Keratinocyte (primary cell): Measurements from ENCODE around the gene MTCL1. TPM values are rescaled to one million over a fixed set of nuclear protein-coding genes. Genes with fewer than 3 reads are reported as not detected.

Experiments used
- DNase-seq: peaks from one replicate; pipeline ENCODE4 v3.0.0-alpha.2; 2011; ENCODE audit warnings: low read depth, missing footprints, low spot score
- FAIRE-seq: peaks from 2 replicates; lab custom pipeline; 2011; peaks lifted over from hg19 to GRCh38; lab: Jason Lieb, UNC
- H2AFZ ChIP-seq: 2 replicates; pipeline ENCODE4 v1.6.0; 2012; ENCODE audit warnings: low read length, control low read depth, inconsistent platforms; ENCODE audit not compliant: control insufficient read depth
- H3K27ac ChIP-seq: 2 replicates; pipeline ENCODE4 v1.5.1; 2011; ENCODE audit warnings: low read length; ENCODE audit not compliant: control insufficient read depth, insufficient read depth
- H3K27me3 ChIP-seq: 3 replicates; pipeline ENCODE4 v1.6.0; 2011; ENCODE audit warnings: low read length; ENCODE audit not compliant: control insufficient read depth, insufficient read depth; ENCODE audit errors: extremely low read depth
- H3K36me3 ChIP-seq, 2 experiments: 2 replicates in 1 of 2; 3 replicates in 1 of 2; pipeline ENCODE4 v1.5.1; 2011; ENCODE audit warnings: low read length in 2 of 2, mild to moderate bottlenecking in 1 of 2; ENCODE audit not compliant: control insufficient read depth in 2 of 2, insufficient read depth in 2 of 2; ENCODE audit errors: extremely low read depth in 1 of 2
- H3K4me1 ChIP-seq: 3 replicates; pipeline ENCODE4 v1.5.1; 2011; ENCODE audit warnings: low read length; ENCODE audit not compliant: control insufficient read depth, insufficient read depth; ENCODE audit errors: extremely low read depth
- H3K4me2 ChIP-seq: 3 replicates; pipeline ENCODE4 v1.6.0; 2011; ENCODE audit warnings: low read depth, low read length; ENCODE audit not compliant: control insufficient read depth, insufficient read depth; ENCODE audit errors: extremely low read depth
- H3K4me3 ChIP-seq, 3 experiments: fragments of 200-600 bp in 1 of 3; sonication (generic) in 1 of 3; 2 replicates in 2 of 3; 3 replicates in 1 of 3; pipeline ENCODE4 v1.5.1; 2011 to 2016; ENCODE audit warnings: low read length in 3 of 3, mild to moderate bottlenecking in 3 of 3, control low read depth in 2 of 3, inconsistent platforms in 1 of 3, low read depth in 1 of 3, mixed read lengths in 1 of 3, mixed run types in 1 of 3, moderate library complexity in 1 of 3; ENCODE audit not compliant: control insufficient read depth in 2 of 3, insufficient read depth in 2 of 3; ENCODE audit errors: extremely low read depth in 1 of 3
- H3K79me2 ChIP-seq: 2 replicates; pipeline ENCODE4 v1.6.0; 2012; ENCODE audit warnings: low read length; ENCODE audit not compliant: control insufficient read depth, insufficient read depth
- H3K9ac ChIP-seq: 3 replicates; pipeline ENCODE4 v1.6.0; 2011; ENCODE audit warnings: low read length; ENCODE audit not compliant: control insufficient read depth, insufficient read depth; ENCODE audit errors: extremely low read depth
- H3K9me1 ChIP-seq: 3 replicates; pipeline ENCODE4 v1.6.0; 2011; ENCODE audit warnings: low read length; ENCODE audit not compliant: control insufficient read depth, insufficient read depth; ENCODE audit errors: extremely low read depth
- H3K9me3 ChIP-seq: 2 replicates; pipeline ENCODE4 v1.5.1; 2012; ENCODE audit warnings: low read depth, low read length; ENCODE audit not compliant: control insufficient read depth
- H4K20me1 ChIP-seq: 3 replicates; pipeline ENCODE4 v1.6.0; 2011; ENCODE audit warnings: low read length; ENCODE audit not compliant: control insufficient read depth, insufficient read depth; ENCODE audit errors: extremely low read depth
- CTCF ChIP-seq, 3 experiments: IDR thresholded peaks in 1 of 3; conservative IDR thresholded peaks in 1 of 3; optimal IDR thresholded peaks in 1 of 3; 2 replicates in 2 of 3; 3 replicates in 1 of 3; pipeline versions ENCODE3 to v1.5.1; 2011; ENCODE audit warnings: low read length in 3 of 3, mild to moderate bottlenecking in 3 of 3, moderate library complexity in 2 of 3, control low read depth in 1 of 3, inconsistent platforms in 1 of 3; ENCODE audit not compliant: insufficient read depth in 2 of 3; ENCODE audit errors: extremely low read depth in 1 of 3
- EZH2 ChIP-seq: IDR thresholded peaks from one replicate; pipeline ENCODE4 v1.6.1; 2012; ENCODE audit warnings: inconsistent platforms, mild to moderate bottlenecking, low read length, moderate library complexity
- dilution Hi-C: fragments of 300-500 bp; cut with MboI; formaldehyde crosslinking; loops from one replicate; pipeline ENCODE4 v1.7.0; 2020; ENCODE audit warnings: low sequenced_read_pairs; ENCODE audit not compliant: extremely low pct_ligation_motif_present
- polyA plus RNA-seq, 5 experiments: library from polyadenylated mRNA; depleted of rRNA in 3 of 5; stranded (reverse) in 3 of 5; stranded (forward) in 1 of 5; unstranded in 1 of 5; fragments of >200 nt; gene quantifications; 1 replicate in 1 of 5; 2 replicates in 3 of 5; 3 replicates in 1 of 5; pipeline versions ENCODE4 v1.2.1 to v1.2.3, GENCODE V29; 2011 to 2012; ENCODE audit warnings: missing spikeins in 2 of 5, low read depth in 1 of 5, low replicate concordance in 1 of 5

MTCL1 gene
- polyA plus RNA-seq, 1 donor (not counting 4 experiments of a cell fraction or from before 2014, with no cell fraction given), result 15.4 TPM

GRCh38 chr18:8822643-8823042 lies 117.3 kb downstream of the MTCL1 start:
- Histone ChIP-seq H3K27me3 (no peaks in the 10 kb centered on the region), H3K4me3 (no peak overlapping the region), H3K4me1 (peaks cover 2% of the 10 kb centered on the region), H4K20me1 (no peaks in the 10 kb centered on the region), H3K36me3 (peaks cover 18 to 21% of the 10 kb centered on the region in 2 experiments), H3K79me2 (no peaks in the 10 kb centered on the region), H3K9me3 (no peaks in the 10 kb centered on the region), H3K9ac (no peak overlapping the region), H3K4me2 (no peak overlapping the region), H2AFZ (no peak overlapping the region), H3K27ac (no peak overlapping the region), H3K9me1 (no peaks in the 10 kb centered on the region)
- no peak for FAIRE-seq
- dilution Hi-C loops, result no loop called here
- no peak for DNase-seq
- no peak for TF ChIP-seq EZH2
- TF ChIP-seq CTCF (optimal IDR thresholded peaks at IDR 0.05 in 1 of 3, IDR thresholded peaks at IDR 0.05 in 1 of 3, conservative IDR thresholded peaks at IDR 0.05 in 1 of 3; ENCODE audit: extremely low read depth in 1 of 3, insufficient read depth in 2 of 3, low read length in 3 of 3), result no peak

- H3K9ac ChIP-seq, result no peak overlapping the region
- no peaks in the 10 kb centered on the region for H3K79me2 ChIP-seq
- H3K4me2 ChIP-seq, result no peak overlapping the region
- peaks cover 2% of the 10 kb centered on the region for H3K4me1 ChIP-seq
- no peaks in the 10 kb centered on the region for H3K9me3 ChIP-seq
- TF ChIP-seq EZH2 (no peak), CTCF (optimal IDR thresholded peaks at IDR 0.05 in 1 of 3, IDR thresholded peaks at IDR 0.05 in 1 of 3, conservative IDR thresholded peaks at IDR 0.05 in 1 of 3; ENCODE audit: extremely low read depth in 1 of 3, insufficient read depth in 2 of 3, low read length in 3 of 3) (no peak)
- H3K4me3 ChIP-seq, result no peak overlapping the region
- dilution Hi-C loops, result no loop called here
- no peaks in the 10 kb centered on the region for H3K27me3 ChIP-seq
- no peaks in the 10 kb centered on the region for H4K20me1 ChIP-seq
- peaks cover 18 to 23% of the 10 kb centered on the region in 2 experiments for H3K36me3 ChIP-seq
- FAIRE-seq, result no peak
- no peak overlapping the region for H3K27ac ChIP-seq
- H3K9me1 ChIP-seq, result no peaks in the 10 kb centered on the region
- no peak overlapping the region for H2AFZ ChIP-seq
- no peak for DNase-seq
Measured at GRCh38 chr18:8823530-8823929, 118.2 kb downstream of the MTCL1 start.
